ENCODE results near the gene MYMX.

Gene MYMX

DNA sequence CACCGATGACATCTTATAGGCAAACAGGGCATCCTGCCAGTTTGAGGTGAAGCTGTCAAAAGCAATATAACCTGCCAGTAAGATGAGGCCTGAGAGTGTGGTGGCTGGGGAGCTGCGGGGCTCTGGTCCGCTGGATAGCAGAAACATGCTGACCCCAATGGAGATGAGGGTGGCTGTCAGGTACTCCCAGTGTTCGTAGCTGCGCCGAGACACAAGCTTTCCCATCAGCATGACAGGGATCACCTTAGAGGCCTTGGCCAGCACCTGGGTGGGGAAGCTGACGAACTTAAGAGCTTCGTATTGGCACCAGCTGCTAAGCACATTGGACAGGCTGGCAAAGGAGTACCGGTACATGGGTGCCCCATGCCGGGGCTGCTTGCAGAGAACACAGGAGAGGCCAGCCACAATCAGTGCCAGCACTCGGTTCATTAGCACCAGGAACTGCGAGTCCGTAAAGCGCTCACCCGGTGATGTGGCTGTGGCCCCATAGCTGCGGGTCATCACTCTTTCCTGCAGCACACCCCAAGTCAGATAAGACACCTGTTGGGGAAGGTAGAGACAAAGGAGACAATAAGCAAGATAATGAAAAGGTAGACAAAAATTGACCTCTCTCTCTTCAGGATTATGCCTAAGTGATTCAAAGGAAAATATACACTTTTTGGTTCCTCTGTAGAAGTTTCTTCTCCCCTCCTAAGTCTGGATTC lies 38.5 kb downstream of the MYMX start:
- Histone ChIP-seq H3K18ac (ENCODE audit: low read length) (no peak overlapping the region), H2BK12ac (ENCODE audit: low read length) (no peak overlapping the region)
- WGBS (ENCODE audit: extremely low coverage, insufficient coverage, insufficient read length) = no CpG with 5 or more reads among the region's 16 CpGs

GRCh38 chr6:44255871-44256774 lies 39.4 kb downstream of the MYMX start:
- Histone ChIP-seq H3K18ac (ENCODE audit: low read length) (peak overlapping the region; percentile 95), H4K91ac (ENCODE audit: low read depth, low read length) (peak overlapping the region; percentile 95), H4K8ac (ENCODE audit: low read depth, low read length) (peak overlapping the region; percentile 75), H3K4me3 (ENCODE audit: low read depth, low read length) (peak overlapping the region; percentile 93), H3K4ac (ENCODE audit: low read depth, low read length) (peak overlapping the region; percentile 63), H3K4me2 (ENCODE audit: low read length) (peak overlapping the region; percentile 95), H2BK120ac (ENCODE audit: insufficient read depth, low read length, poor library complexity) (peak overlapping the region; percentile 72), H3K27me3 (ENCODE audit: insufficient read depth, low read length) (no peaks in the 10 kb centered on the region), H3K79me2 (ENCODE audit: control insufficient read depth, insufficient read depth, low read length, poor library complexity) (peaks cover 8% of the 10 kb centered on the region), H2AFZ (ENCODE audit: insufficient read depth, low read length, poor library complexity) (peak overlapping the region; percentile 12), H3K36me3 (ENCODE audit: control insufficient read depth in 1 of 2, insufficient read depth in 2 of 2, low read length in 2 of 2) (peaks cover 50 to 60% of the 10 kb centered on the region in 2 experiments), H3K23ac (ENCODE audit: low read length) (no peak overlapping the region), H3K9ac (ENCODE audit: low read length) (peak overlapping the region; percentile 89), H3K9me3 (ENCODE audit: insufficient read depth, low read depth, low read length) (no peaks in the 10 kb centered on the region), H2BK5ac (ENCODE audit: low read depth, low read length, poor library complexity) (peak overlapping the region; percentile 83), H2BK12ac (ENCODE audit: low read length) (no peak overlapping the region), H3K27ac (ENCODE audit: low read depth, low read length) (peak overlapping the region; percentile 84), H2AK5ac (ENCODE audit: low read length) (peak overlapping the region; percentile 84), H4K12ac (ENCODE audit: low read depth, low read length) (peak overlapping the region; percentile 84), H3K79me1 (ENCODE audit: low read length) (peaks cover 9% of the 10 kb centered on the region), H3K4me1 (ENCODE audit: control insufficient read depth in 1 of 2, insufficient read depth in 2 of 2, low read length in 2 of 2) (peaks cover 9% of the 10 kb centered on the region in 2 experiments), H3K14ac (ENCODE audit: low read length) (peak overlapping the region; percentile 91)
- peak; percentile 47 to 60 for DNase-seq
- no CpG with 5 or more reads among the region's 15 CpGs for WGBS (ENCODE audit: extremely low coverage, insufficient coverage, insufficient read length)

More for the DNA sequence above, 38.5 kb downstream of the MYMX start:
- H2AK5ac ChIP-seq (ENCODE audit: low read length) = no peak overlapping the region
- H3K79me1 ChIP-seq (ENCODE audit: low read length) = peaks cover 9% of the 10 kb centered on the region
- peaks cover 48 to 67% of the 10 kb centered on the region in 2 experiments for H3K36me3 ChIP-seq (ENCODE audit: control insufficient read depth in 1 of 2, insufficient read depth in 2 of 2, low read length in 2 of 2)
- no peaks in the 10 kb centered on the region for H3K9me3 ChIP-seq (ENCODE audit: insufficient read depth, low read depth, low read length)
- no peak overlapping the region for H2AFZ ChIP-seq (ENCODE audit: insufficient read depth, low read length, poor library complexity)
- H2BK5ac ChIP-seq (ENCODE audit: low read depth, low read length, poor library complexity) = no peak overlapping the region
- no peak overlapping the region for H3K23ac ChIP-seq (ENCODE audit: low read length)
- peaks cover 9% of the 10 kb centered on the region in 2 experiments for H3K4me1 ChIP-seq (ENCODE audit: control insufficient read depth in 1 of 2, insufficient read depth in 2 of 2, low read length in 2 of 2)
- H3K79me2 ChIP-seq (ENCODE audit: control insufficient read depth, insufficient read depth, low read length, poor library complexity) = peaks cover 8% of the 10 kb centered on the region
- peak; percentile 26 to 44 for DNase-seq
- no peak overlapping the region for H3K14ac ChIP-seq (ENCODE audit: low read length)
- H4K91ac ChIP-seq (ENCODE audit: low read depth, low read length) = no peak overlapping the region
- no peak overlapping the region for H3K4me2 ChIP-seq (ENCODE audit: low read length)
- no peak overlapping the region for H4K12ac ChIP-seq (ENCODE audit: low read depth, low read length)
- no peaks in the 10 kb centered on the region for H3K27me3 ChIP-seq (ENCODE audit: insufficient read depth, low read length)
- no peak overlapping the region for H4K8ac ChIP-seq (ENCODE audit: low read depth, low read length)
- H3K4ac ChIP-seq (ENCODE audit: low read depth, low read length) = no peak overlapping the region
- no peak overlapping the region for H3K27ac ChIP-seq (ENCODE audit: low read depth, low read length)
- no peak overlapping the region for H3K4me3 ChIP-seq (ENCODE audit: low read depth, low read length)
- H3K9ac ChIP-seq (ENCODE audit: low read length) = no peak overlapping the region
- H2BK120ac ChIP-seq (ENCODE audit: insufficient read depth, low read length, poor library complexity) = no peak overlapping the region

DNA sequence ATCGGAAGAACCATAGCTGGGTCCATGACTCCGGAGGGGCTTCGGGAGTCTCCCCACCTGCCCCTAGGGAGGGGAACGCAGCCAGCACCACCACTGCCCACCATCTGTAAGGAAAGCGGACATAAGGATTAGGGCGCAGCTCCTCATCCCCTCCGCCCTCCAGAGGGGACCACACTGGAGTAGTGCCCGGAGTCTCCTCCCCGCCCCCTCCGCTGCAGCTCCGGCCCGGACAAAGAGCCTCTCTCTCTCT lies 40.0 kb downstream of the MYMX start:
- Histone ChIP-seq H4K8ac (ENCODE audit: low read depth, low read length) (peak overlapping the region; percentile 75), H4K12ac (ENCODE audit: low read depth, low read length) (peak overlapping the region; percentile 84), H3K18ac (ENCODE audit: low read length) (peak overlapping the region; percentile 95), H3K27ac (ENCODE audit: low read depth, low read length) (peak overlapping the region; percentile 84), H3K9ac (ENCODE audit: low read length) (peak overlapping the region; percentile 89), H3K36me3 (ENCODE audit: control insufficient read depth in 1 of 2, insufficient read depth in 2 of 2, low read length in 2 of 2) (peaks cover 50 to 60% of the 10 kb centered on the region in 2 experiments), H2BK12ac (ENCODE audit: low read length) (no peak overlapping the region), H4K91ac (ENCODE audit: low read depth, low read length) (peak overlapping the region; percentile 95), H3K4me3 (ENCODE audit: low read depth, low read length) (peak overlapping the region; percentile 93), H3K79me1 (ENCODE audit: low read length) (peaks cover 9% of the 10 kb centered on the region), H2AK5ac (ENCODE audit: low read length) (peak overlapping the region; percentile 84), H3K4ac (ENCODE audit: low read depth, low read length) (peak overlapping the region; percentile 63), H3K9me3 (ENCODE audit: insufficient read depth, low read depth, low read length) (no peaks in the 10 kb centered on the region), H3K23ac (ENCODE audit: low read length) (no peak overlapping the region), H3K4me2 (ENCODE audit: low read length) (peak overlapping the region; percentile 95), H3K14ac (ENCODE audit: low read length) (peak overlapping the region; percentile 91), H3K4me1 (ENCODE audit: control insufficient read depth in 1 of 2, insufficient read depth in 2 of 2, low read length in 2 of 2) (peaks cover 9% of the 10 kb centered on the region in 2 experiments), H2BK120ac (ENCODE audit: insufficient read depth, low read length, poor library complexity) (peak overlapping the region; percentile 72), H3K27me3 (ENCODE audit: insufficient read depth, low read length) (no peaks in the 10 kb centered on the region), H2AFZ (ENCODE audit: insufficient read depth, low read length, poor library complexity) (peak overlapping the region; percentile 12), H3K79me2 (ENCODE audit: control insufficient read depth, insufficient read depth, low read length, poor library complexity) (peaks cover 8% of the 10 kb centered on the region), H2BK5ac (ENCODE audit: low read depth, low read length, poor library complexity) (peak overlapping the region; percentile 83)
- WGBS (ENCODE audit: extremely low coverage, insufficient coverage, insufficient read length) = no CpG with 5 or more reads among the region's 12 CpGs
- DNase-seq = no peak

GRCh38 chr6:44257025-44257752 lies 40.5 kb downstream of the MYMX start, which contains the start of gene SLC35B2:
TSS of gene SLC35B2 (minus strand) at chr6:44257528. CDS start at chr6:44257410, 118 bp downstream.
- no peaks in the 10 kb centered on the region for H3K27me3 ChIP-seq (ENCODE audit: insufficient read depth, low read length)
- H3K4me1 ChIP-seq (ENCODE audit: control insufficient read depth in 1 of 2, insufficient read depth in 2 of 2, low read length in 2 of 2) = peaks cover 9% of the 10 kb centered on the region in 2 experiments
- WGBS (ENCODE audit: extremely low coverage, insufficient coverage, insufficient read length) = no CpG with 5 or more reads among the region's 80 CpGs
- peak within 1 kb of the TSS; percentile 95 for H3K4me2 ChIP-seq (ENCODE audit: low read length)
- no peaks in the 10 kb centered on the region for H3K9me3 ChIP-seq (ENCODE audit: insufficient read depth, low read depth, low read length)
- H3K9ac ChIP-seq (ENCODE audit: low read length) = peak within 1 kb of the TSS; percentile 89
- H3K18ac ChIP-seq (ENCODE audit: low read length) = peak within 1 kb of the TSS; percentile 95
- H3K4ac ChIP-seq (ENCODE audit: low read depth, low read length) = peak within 1 kb of the TSS; percentile 63
- peak within 1 kb of the TSS; percentile 84 for H3K27ac ChIP-seq (ENCODE audit: low read depth, low read length)
- peak within 1 kb of the TSS; percentile 75 for H4K8ac ChIP-seq (ENCODE audit: low read depth, low read length)
- H3K14ac ChIP-seq (ENCODE audit: low read length) = peak within 1 kb of the TSS; percentile 91
- H4K91ac ChIP-seq (ENCODE audit: low read depth, low read length) = peak within 1 kb of the TSS; percentile 95
- H2BK12ac ChIP-seq (ENCODE audit: low read length) = peak within 1 kb of the TSS; percentile 20
- peak within 1 kb of the TSS; percentile 72 for H2BK120ac ChIP-seq (ENCODE audit: insufficient read depth, low read length, poor library complexity)
- H2AFZ ChIP-seq (ENCODE audit: insufficient read depth, low read length, poor library complexity) = peak within 1 kb of the TSS; percentile 93
- H3K79me2 ChIP-seq (ENCODE audit: control insufficient read depth, insufficient read depth, low read length, poor library complexity) = peaks cover 8% of the 10 kb centered on the region
- peak; percentile 35 to 65 for DNase-seq
- H4K12ac ChIP-seq (ENCODE audit: low read depth, low read length) = peak within 1 kb of the TSS; percentile 84
- H2BK5ac ChIP-seq (ENCODE audit: low read depth, low read length, poor library complexity) = peak within 1 kb of the TSS; percentile 83
- H3K23ac ChIP-seq (ENCODE audit: low read length) = no peak within 1 kb of the TSS
- peak within 1 kb of the TSS; percentile 93 for H3K4me3 ChIP-seq (ENCODE audit: low read depth, low read length)
- H3K79me1 ChIP-seq (ENCODE audit: low read length) = peaks cover 9% of the 10 kb centered on the region
- H2AK5ac ChIP-seq (ENCODE audit: low read length) = peak within 1 kb of the TSS; percentile 84
- H3K36me3 ChIP-seq (ENCODE audit: control insufficient read depth in 1 of 2, insufficient read depth in 2 of 2, low read length in 2 of 2) = peaks cover 47 to 56% of the 10 kb centered on the region in 2 experiments
